RWPE1 (cell line): ENCODE data around the gene GPR107.
A peak's percentile ranks its signal among the peaks of the same experiment; 100 is the strongest.

ENCODE experiments used
- CTCF ChIA-PET: fragments of 350-600 bp; sonication (Branson Sonifier 250); formaldehyde crosslinking; extraction: SDS; loops from one replicate; lab custom pipeline; 2021; lab: Yijun Ruan, JAX
- POLR2A ChIA-PET: fragments of 400-600 bp; formaldehyde crosslinking; extraction: SDS; loops from one replicate; lab custom pipeline; 2020; ENCODE audit warnings: antibody characterized with exemption; ENCODE audit not compliant: low non-redundant PET; lab: Yijun Ruan, JAX
- DNase-seq: peaks from one replicate; pipeline ENCODE4 v3.0.0; 2012; ENCODE audit warnings: low spot score
- H3K27ac ChIP-seq: fragments of 450-650 bp; 2 replicates; pipeline ENCODE4 v1.5.1; 2017
- TF ChIP-seq, protein P1 (sequence below): fragments of 450-650 bp; conservative IDR thresholded peaks from 2 replicates; pipeline ENCODE4 v1.5.1; 2017; ENCODE audit warnings: low read depth, mild to moderate bottlenecking

The GPR107 gene

DNA sequence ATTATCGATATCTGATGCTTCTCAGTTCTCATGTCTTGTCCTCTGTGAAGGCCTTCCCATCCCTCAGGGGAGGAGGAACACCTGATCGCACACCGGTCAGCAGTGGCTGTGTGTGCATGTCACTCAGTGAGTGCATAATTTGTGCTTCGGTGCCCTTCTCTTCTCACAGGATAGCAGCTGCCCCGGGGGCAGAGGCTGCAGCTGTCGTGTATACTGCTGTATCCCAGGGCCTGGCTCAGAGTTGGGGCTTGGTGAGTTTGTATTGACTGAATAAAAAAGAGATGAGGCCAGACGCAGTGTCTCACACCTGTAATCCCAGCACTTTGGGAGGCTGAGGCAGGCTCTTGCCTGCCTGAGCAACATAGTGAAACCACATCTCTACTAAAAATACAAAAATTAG, 68.8 kb downstream of the GPR107 start:
- H3K27ac ChIP-seq, result no peak overlapping the region
- TF ChIP-seq, protein P1, sequence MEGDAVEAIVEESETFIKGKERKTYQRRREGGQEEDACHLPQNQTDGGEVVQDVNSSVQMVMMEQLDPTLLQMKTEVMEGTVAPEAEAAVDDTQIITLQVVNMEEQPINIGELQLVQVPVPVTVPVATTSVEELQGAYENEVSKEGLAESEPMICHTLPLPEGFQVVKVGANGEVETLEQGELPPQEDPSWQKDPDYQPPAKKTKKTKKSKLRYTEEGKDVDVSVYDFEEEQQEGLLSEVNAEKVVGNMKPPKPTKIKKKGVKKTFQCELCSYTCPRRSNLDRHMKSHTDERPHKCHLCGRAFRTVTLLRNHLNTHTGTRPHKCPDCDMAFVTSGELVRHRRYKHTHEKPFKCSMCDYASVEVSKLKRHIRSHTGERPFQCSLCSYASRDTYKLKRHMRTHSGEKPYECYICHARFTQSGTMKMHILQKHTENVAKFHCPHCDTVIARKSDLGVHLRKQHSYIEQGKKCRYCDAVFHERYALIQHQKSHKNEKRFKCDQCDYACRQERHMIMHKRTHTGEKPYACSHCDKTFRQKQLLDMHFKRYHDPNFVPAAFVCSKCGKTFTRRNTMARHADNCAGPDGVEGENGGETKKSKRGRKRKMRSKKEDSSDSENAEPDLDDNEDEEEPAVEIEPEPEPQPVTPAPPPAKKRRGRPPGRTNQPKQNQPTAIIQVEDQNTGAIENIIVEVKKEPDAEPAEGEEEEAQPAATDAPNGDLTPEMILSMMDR, result no peak
- DNase-seq, result no peak
- CTCF ChIA-PET, result interaction anchor here (0.7 kb wide), 1 partner anchor 479 kb away, joined by 5 read pairs; no protein-coding TSS in a partner anchor
- POLR2A ChIA-PET, result no interaction called here

DNA sequence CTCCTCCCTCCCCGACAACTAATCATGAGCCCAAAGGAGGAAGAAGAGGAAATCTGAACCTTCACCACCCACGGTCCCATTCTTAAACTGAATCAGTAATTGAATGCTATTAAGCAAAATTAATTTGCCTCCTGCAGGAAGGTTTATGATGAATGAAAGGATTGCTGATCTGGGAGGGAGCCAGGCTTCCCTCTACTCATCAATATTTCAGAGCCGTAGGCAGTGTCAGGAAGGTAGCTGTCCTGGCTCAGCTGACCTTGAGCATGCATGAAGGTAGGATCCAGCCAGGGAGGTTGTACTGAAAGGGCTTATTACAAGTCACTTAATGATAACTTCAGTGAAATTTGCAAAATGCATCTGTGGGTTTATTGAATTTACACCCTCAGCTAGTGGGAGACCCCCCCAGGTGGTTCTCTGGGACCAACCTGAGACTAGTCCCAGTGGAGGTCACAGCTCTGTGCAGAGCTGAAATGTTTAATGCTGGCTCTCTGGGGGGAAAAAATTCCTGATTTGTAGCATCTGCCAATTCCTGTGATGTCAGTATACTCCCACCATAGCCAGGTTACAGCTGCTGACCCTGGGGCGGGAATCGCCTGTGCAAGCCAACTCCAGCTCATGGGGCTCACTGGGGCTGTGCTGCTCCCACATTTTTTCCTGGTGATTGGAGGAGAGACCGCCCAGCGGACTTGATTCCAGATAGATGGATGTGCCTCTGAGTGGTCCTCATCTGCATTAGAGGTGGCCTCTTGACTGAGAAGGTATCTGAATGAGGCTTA, 70.6 kb downstream of the GPR107 start:
- no peak overlapping the region for H3K27ac ChIP-seq
- ChIA-PET CTCF (interaction anchor here (1.7 kb wide), 1 partner anchor 119 kb away, joined by 6 read pairs; no protein-coding TSS in a partner anchor), POLR2A (no interaction called here)
- TF ChIP-seq, protein P1, result no peak
- DNase-seq, result no peak

DNA sequence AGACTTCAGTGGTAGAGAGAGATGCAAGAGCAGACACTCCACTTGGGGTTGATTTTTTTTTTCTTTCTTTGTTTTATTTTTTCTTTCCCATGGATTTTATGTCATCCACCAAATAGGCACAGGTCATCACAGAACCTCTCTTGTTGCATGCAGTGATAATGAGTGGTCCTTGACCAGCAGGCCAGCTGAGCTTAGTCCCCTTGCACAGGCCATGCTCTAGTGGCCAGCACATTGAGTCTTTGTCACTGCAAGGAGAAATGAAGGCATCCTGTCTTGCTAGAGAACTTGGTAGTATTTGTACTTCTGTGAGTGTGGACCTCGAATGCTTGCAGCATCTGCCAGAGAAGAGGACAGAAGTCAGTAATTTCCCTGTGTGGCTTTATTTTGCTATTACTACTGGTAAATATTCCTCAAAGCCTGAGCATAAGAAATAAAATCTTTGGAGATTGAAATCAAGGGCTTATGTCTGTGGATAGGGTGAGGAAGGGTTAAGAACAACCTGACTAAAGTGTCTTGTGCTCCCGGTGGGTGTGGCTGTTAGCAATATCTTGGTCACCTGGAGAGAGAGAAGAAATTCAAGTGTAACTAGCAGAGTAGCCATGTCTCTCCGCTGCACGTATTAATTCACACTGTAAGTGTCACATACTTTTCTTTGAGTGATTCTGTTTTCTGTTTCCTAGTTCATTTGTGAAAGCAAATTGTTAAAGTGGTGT, 73.2 kb downstream of the GPR107 start:
- H3K27ac ChIP-seq, result no peak overlapping the region
- TF ChIP-seq, protein P1, result no peak
- POLR2A ChIA-PET, result interaction anchor here (0.6 kb wide), 1 partner anchor 569 kb away, joined by 3 read pairs; no protein-coding TSS in a partner anchor
- CTCF ChIA-PET, result interaction anchor here (0.7 kb wide), 1 partner anchor 891 kb away, joined by 6 read pairs; no protein-coding TSS in a partner anchor
- no peak for DNase-seq

DNA sequence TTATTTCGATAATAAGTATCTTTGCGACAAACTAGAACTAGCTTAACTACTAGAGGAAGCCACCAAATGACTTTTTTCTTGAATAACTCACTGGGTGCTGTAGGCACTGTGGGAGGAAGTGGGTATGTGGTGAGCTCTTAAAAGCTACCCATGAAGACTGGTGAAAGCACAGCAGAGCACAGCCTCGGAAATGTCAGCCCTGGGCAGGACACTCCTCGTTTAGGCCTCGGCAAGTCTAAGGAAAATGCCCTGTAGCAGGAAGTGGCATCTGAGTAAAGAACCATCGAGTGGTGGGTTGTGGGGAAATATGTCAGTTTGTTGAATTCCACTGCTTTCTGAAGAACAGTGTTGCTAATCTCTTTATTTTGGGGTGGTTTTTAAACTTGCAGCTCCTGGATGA, 74.5 kb downstream of the GPR107 start:
- ChIA-PET CTCF (interaction anchor here (1.2 kb wide), 1 partner anchor 21 kb away, joined by 3 read pairs; no protein-coding TSS in a partner anchor), POLR2A (no interaction called here)
- DNase-seq, result no peak
- TF ChIP-seq, protein P1, result no peak
- H3K27ac ChIP-seq, result no peak overlapping the region; the same call in 1 of the 2 replicates

DNA sequence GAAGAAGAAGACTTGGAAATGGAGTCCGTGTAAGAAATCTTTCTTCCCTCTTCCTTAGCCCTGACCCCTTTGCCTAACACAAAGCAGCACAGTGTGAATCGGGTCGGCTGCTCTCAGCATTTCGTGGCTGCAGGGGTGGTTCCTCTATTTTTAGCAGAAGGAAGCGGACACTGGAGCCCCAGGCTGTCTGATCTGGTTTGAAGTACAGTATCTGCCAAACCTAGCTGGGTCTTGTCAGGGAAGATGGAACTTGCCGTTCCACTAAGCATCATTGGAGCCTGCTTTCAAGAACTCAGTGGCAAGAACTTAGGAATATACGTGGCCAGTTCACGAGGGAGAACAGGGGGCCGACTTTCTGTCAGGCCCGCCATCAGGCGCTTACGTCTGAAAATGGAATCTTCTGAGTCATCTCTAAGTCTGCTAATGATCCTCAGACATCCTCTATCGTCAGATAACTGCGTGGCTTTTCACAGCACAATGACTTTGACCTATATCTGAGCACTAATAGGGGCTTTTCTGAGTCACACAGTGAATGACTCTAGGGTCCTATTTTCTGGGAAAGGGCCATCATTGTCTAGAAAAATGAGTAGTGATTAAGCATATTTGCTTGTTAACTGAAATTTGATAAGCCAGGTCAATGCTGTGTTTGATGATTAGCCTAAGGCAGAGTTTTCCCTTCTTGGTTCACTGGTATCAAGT, 75.2 kb downstream of the GPR107 start:
- ChIA-PET CTCF (interaction anchor here (1.2 kb wide), 2 partner anchors 21 to 22 kb away, joined by 3 read pairs; no protein-coding TSS in a partner anchor), POLR2A (no interaction called here)
- TF ChIP-seq, protein P1, result no peak
- H3K27ac ChIP-seq, result peak overlapping the region; percentile 14; the same call in 1 of the 2 replicates
- DNase-seq, result no peak
